ENCODE data around the gene SAMD4B.

The SAMD4B gene

GRCh38 chr19:39427707-39428106 is 85.5 kb downstream of the SAMD4B start:
- DNase-seq (ENCODE audit: low read depth) = no peak

- DNase-seq (ENCODE audit: low read depth) = no peak
These were observed 86.3 kb downstream of the SAMD4B start for GRCh38 chr19:39428283-39429112.

GRCh38 chr19:39430675-39431593 is 88.7 kb downstream of the SAMD4B start:
- DNase-seq (ENCODE audit: low read depth) = no peak

- no peak for DNase-seq (ENCODE audit: low read depth)
These were observed 90.4 kb downstream of the SAMD4B start for GRCh38 chr19:39432677-39433025.

GRCh38 chr19:39433480-39434079 is 91.4 kb downstream of the SAMD4B start:
- no peak for DNase-seq (ENCODE audit: low read depth)

- no peak for DNase-seq (ENCODE audit: low read depth)
These were observed 92.2 kb downstream of the SAMD4B start for GRCh38 chr19:39434123-39435076.
